ENCODE results near the gene FAM151B. TPM values are rescaled to one million over a fixed set of nuclear protein-coding genes. Genes with fewer than 3 reads are reported as not detected.

FAM151B gene, protein sequence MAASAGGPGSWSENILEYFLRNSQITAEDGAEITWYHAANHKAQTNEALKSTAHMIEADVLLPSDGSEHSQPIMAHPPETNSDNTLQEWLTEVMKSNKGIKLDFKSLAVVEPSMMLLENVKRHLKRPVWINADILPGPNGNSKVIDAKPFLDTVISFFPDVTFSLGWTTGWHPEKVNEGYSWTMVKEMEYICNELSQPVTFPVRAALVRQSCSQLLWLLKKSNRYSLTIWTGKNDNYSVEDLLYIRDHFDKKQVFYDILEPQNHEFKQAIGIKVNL
- total RNA-seq = under 1 TPM; 0.21 to 0.45 (median 0.43) TPM
- total RNA-seq (2013) = 0.79 TPM

GRCh38 chr5:80487829-80488721 lies at the start of gene FAM151B:
FAM151B (plus strand) TSS chr5:80488100; CDS start chr5:80488124, 24 bp downstream.
- TF ChIP-seq, protein P1, sequence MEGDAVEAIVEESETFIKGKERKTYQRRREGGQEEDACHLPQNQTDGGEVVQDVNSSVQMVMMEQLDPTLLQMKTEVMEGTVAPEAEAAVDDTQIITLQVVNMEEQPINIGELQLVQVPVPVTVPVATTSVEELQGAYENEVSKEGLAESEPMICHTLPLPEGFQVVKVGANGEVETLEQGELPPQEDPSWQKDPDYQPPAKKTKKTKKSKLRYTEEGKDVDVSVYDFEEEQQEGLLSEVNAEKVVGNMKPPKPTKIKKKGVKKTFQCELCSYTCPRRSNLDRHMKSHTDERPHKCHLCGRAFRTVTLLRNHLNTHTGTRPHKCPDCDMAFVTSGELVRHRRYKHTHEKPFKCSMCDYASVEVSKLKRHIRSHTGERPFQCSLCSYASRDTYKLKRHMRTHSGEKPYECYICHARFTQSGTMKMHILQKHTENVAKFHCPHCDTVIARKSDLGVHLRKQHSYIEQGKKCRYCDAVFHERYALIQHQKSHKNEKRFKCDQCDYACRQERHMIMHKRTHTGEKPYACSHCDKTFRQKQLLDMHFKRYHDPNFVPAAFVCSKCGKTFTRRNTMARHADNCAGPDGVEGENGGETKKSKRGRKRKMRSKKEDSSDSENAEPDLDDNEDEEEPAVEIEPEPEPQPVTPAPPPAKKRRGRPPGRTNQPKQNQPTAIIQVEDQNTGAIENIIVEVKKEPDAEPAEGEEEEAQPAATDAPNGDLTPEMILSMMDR (IDR thresholded peaks at IDR 0.05) = no peak
- Mint-ChIP-seq H3K36me3 (peaks cover 15% of the 10 kb centered on the region), H3K4me3 (peak within 1 kb of the TSS; percentile 66), H3K27ac (no peak within 1 kb of the TSS), H3K27me3 (ENCODE audit: low read depth in 2 of 2) (peaks cover 24 to 40% of the 10 kb centered on the region in 2 donors), H3K9me3 (peaks cover under 1 to 3% of the 10 kb centered on the region in 2 donors), H3K4me1 (peaks cover 9 to 12% of the 10 kb centered on the region in 2 donors)
- peak in 1 of 2 donors; percentile 84 for DNase-seq
- H3K27me3 ChIP-seq (ENCODE audit: control insufficient read depth, insufficient read depth, low read length) = peaks cover 8% of the 10 kb centered on the region
- H3K9me3 ChIP-seq (ENCODE audit: control insufficient read depth, insufficient read depth, low read length) = peaks cover 4% of the 10 kb centered on the region
- intact Hi-C loops (cut with micrococcal nuclease) = no loop called here
- ATAC-seq = peak; percentile 18 to 64 (median 62)
- WGBS (ENCODE audit: insufficient coverage) = 1% methylated on average over 85 of the region's 85 CpGs
- H3K4me3 ChIP-seq (ENCODE audit: low read length) = peak within 1 kb of the TSS; percentile 19
- H3K27ac ChIP-seq (ENCODE audit: low read length) = no peak within 1 kb of the TSS
- no peaks in the 10 kb centered on the region for H3K36me3 ChIP-seq (ENCODE audit: control insufficient read depth, insufficient read depth, low read length)
- H3K4me1 ChIP-seq (ENCODE audit: control insufficient read depth, insufficient read depth, low read length) = peaks cover 12% of the 10 kb centered on the region

DNA sequence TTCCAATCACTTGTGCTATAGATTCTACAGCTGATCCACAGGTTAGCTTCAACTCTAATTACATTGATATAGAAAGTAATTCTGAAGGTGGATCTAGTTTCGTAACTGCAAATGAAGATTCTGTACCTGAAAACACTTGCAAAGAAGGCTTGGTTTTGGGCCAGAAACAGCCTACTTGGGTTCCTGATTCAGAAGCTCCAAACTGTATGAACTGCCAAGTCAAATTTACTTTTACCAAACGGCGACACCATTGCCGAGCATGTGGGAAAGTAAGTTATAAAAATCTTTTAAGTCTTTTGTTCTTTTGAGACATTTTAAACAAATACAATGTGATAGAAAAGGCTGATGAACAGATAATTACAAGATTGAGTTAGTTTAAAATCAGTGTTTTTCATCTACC lies 49.2 kb upstream of the FAM151B start:
- Mint-ChIP-seq H3K36me3 (peaks cover 25% of the 10 kb centered on the region), H3K4me3 (no peak overlapping the region), H3K9me3 (no peaks in the 10 kb centered on the region), H3K4me1 (no peaks in the 10 kb centered on the region), H3K27me3 (ENCODE audit: low read depth in 2 of 2) (no peaks in the 10 kb centered on the region), H3K27ac (no peak overlapping the region)
- Histone ChIP-seq H3K27me3 (ENCODE audit: control insufficient read depth, insufficient read depth, low read length) (no peaks in the 10 kb centered on the region), H3K4me1 (ENCODE audit: control insufficient read depth, insufficient read depth, low read length) (no peaks in the 10 kb centered on the region), H3K4me3 (ENCODE audit: low read length) (no peak overlapping the region), H3K36me3 (ENCODE audit: control insufficient read depth, insufficient read depth, low read length) (peaks cover 26% of the 10 kb centered on the region), H3K9me3 (ENCODE audit: control insufficient read depth, insufficient read depth, low read length) (no peaks in the 10 kb centered on the region), H3K27ac (ENCODE audit: low read length) (no peak overlapping the region)
- ATAC-seq (no peak), DNase-seq (no peak)
- 88% methylated on average over 1 of the region's 4 CpGs for WGBS (ENCODE audit: insufficient coverage)
- intact Hi-C loops (cut with micrococcal nuclease) = no loop called here
- TF ChIP-seq, protein P1 (IDR thresholded peaks at IDR 0.05) = no peak

- no peaks in the 10 kb centered on the region for H3K4me1 ChIP-seq (ENCODE audit: control insufficient read depth, insufficient read depth, low read length)
- Mint-ChIP-seq H3K9me3 (no peaks in the 10 kb centered on the region), H3K27me3 (ENCODE audit: low read depth in 2 of 2) (no peaks in the 10 kb centered on the region), H3K4me3 (no peak overlapping the region), H3K27ac (no peak overlapping the region), H3K4me1 (no peaks in the 10 kb centered on the region), H3K36me3 (peaks cover 25% of the 10 kb centered on the region)
- ATAC-seq = no peak
- TF ChIP-seq, protein P1 (IDR thresholded peaks at IDR 0.05) = no peak
- no peak overlapping the region for H3K27ac ChIP-seq (ENCODE audit: low read length)
- no peak overlapping the region for H3K4me3 ChIP-seq (ENCODE audit: low read length)
- H3K9me3 ChIP-seq (ENCODE audit: control insufficient read depth, insufficient read depth, low read length) = no peaks in the 10 kb centered on the region
- intact Hi-C loops (cut with micrococcal nuclease) = no loop called here
- H3K27me3 ChIP-seq (ENCODE audit: control insufficient read depth, insufficient read depth, low read length) = no peaks in the 10 kb centered on the region
- DNase-seq = no peak
- H3K36me3 ChIP-seq (ENCODE audit: control insufficient read depth, insufficient read depth, low read length) = peaks cover 29% of the 10 kb centered on the region
These were observed 48.7 kb upstream of the FAM151B start for GRCh38 chr5:80439213-80439612.

All from natural killer cell (primary cell).